Measurements from ENCODE around the gene CARMIL1.

DNA sequence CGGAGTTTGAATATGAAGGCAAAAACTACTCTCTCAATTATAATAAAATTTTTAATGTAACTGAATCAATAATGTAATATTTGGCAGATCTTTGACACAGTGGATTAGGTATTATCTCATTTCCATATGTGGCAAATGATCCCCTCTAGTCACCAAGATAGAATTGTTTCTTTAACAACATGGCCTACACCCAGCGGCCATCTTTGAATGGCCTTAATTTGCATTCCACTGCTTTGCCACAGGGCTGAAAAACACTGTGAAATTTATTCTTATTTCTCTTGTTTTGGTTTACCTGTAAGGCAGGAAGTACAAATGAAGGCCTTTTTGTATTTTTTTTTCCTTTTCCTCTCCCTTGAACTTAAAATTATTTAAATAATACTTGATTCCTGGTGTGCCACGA, 210.2 kb downstream of the CARMIL1 start:
- TF ChIP-seq POLR2A (IDR thresholded peaks at IDR 0.05) (no peak), POLR2AphosphoS5 (IDR thresholded peaks at IDR 0.05; ENCODE audit: insufficient read depth in 1 of 2, low read depth in 1 of 2) (no peak)
- TF ChIP-seq, protein P1, sequence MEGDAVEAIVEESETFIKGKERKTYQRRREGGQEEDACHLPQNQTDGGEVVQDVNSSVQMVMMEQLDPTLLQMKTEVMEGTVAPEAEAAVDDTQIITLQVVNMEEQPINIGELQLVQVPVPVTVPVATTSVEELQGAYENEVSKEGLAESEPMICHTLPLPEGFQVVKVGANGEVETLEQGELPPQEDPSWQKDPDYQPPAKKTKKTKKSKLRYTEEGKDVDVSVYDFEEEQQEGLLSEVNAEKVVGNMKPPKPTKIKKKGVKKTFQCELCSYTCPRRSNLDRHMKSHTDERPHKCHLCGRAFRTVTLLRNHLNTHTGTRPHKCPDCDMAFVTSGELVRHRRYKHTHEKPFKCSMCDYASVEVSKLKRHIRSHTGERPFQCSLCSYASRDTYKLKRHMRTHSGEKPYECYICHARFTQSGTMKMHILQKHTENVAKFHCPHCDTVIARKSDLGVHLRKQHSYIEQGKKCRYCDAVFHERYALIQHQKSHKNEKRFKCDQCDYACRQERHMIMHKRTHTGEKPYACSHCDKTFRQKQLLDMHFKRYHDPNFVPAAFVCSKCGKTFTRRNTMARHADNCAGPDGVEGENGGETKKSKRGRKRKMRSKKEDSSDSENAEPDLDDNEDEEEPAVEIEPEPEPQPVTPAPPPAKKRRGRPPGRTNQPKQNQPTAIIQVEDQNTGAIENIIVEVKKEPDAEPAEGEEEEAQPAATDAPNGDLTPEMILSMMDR (IDR thresholded peaks at IDR 0.05), result no peak
